Rectal smooth muscle tissue (tissue), 1 donor: ENCODE measurements around the gene KCNN3.

ENCODE experiments used
- H3K27ac ChIP-seq: one replicate; pipeline ENCODE4 v1.7.0; 2013; ENCODE audit warnings: low read depth, low read length, inconsistent platforms
- H3K27me3 ChIP-seq: one replicate; pipeline ENCODE4 v1.7.0; 2013; ENCODE audit warnings: low read length; ENCODE audit not compliant: control insufficient read depth, insufficient read depth
- H3K36me3 ChIP-seq: one replicate; pipeline ENCODE4 v1.7.0; 2013; ENCODE audit warnings: low read length; ENCODE audit not compliant: control insufficient read depth, insufficient read depth
- H3K4me1 ChIP-seq: one replicate; pipeline ENCODE4 v1.7.0; 2013; ENCODE audit warnings: low read length; ENCODE audit not compliant: control insufficient read depth, insufficient read depth
- H3K4me3 ChIP-seq: one replicate; pipeline ENCODE4 v1.7.0; 2013; ENCODE audit warnings: low read length
- H3K9ac ChIP-seq: one replicate; pipeline ENCODE4 v1.7.0; 2013; ENCODE audit warnings: low read length

KCNN3 gene

DNA sequence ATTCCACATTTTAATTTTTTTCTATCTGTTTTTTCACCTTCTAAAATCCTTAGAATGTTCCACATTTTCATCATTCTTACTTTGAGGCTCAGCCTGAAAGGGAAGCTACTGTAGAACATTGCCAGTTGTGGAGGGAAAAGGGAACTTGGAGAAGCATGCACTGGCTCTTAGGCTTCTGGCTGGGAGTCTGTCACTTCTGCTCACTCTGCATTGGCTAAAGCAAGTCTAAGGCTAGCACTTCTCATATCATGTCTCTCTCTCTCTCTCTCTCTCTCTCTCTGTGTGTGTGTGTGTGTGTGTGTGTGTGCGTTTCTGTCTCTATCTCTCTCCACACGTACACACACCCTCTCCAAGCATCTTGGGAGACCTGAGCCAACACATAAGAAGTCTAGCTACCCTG is 212.5 kb downstream of the KCNN3 start:
- Histone ChIP-seq H3K36me3 (no peaks in the 10 kb centered on the region), H3K4me1 (no peaks in the 10 kb centered on the region), H3K27ac (no peak overlapping the region), H3K27me3 (no peaks in the 10 kb centered on the region), H3K9ac (no peak overlapping the region), H3K4me3 (no peak overlapping the region)

GRCh38 chr1:154652893-154653292 is 217.2 kb downstream of the KCNN3 start:
- Histone ChIP-seq H3K9ac (no peak overlapping the region), H3K27ac (no peak overlapping the region), H3K27me3 (no peaks in the 10 kb centered on the region), H3K36me3 (no peaks in the 10 kb centered on the region), H3K4me3 (no peak overlapping the region), H3K4me1 (no peaks in the 10 kb centered on the region)
